HepG2 (cell line): ENCODE data around the gene HSPA1B. TPM values are rescaled to one million over a fixed set of nuclear protein-coding genes. Genes with fewer than 3 reads are reported as not detected.
A peak's percentile ranks its signal among the peaks of the same experiment; 100 is the strongest.

Experiments used
- FOSL2 ChIP-seq: sonication (generic); formaldehyde crosslinking; IDR thresholded peaks from 2 replicates; pipeline ENCODE4 v1.4.0; 2020; ENCODE audit warnings: missing genetic modification reagents
- MTA3 ChIP-seq: sonication (generic); formaldehyde crosslinking; IDR thresholded peaks from 2 replicates; pipeline ENCODE4 v1.4.0; 2020; ENCODE audit warnings: missing genetic modification reagents
- NR2F6 ChIP-seq, 2 experiments: IDR thresholded peaks; 2 replicates each; pipeline ENCODE4 v1.6.1; 2016; ENCODE audit warnings: antibody characterized with exemption in 1 of 2, mild to moderate bottlenecking in 1 of 2
- SMC3 ChIP-seq: IDR thresholded peaks from 2 replicates; pipeline ENCODE4 v1.6.1; 2011; ENCODE audit warnings: low read length, improper control_type of control experiment
- SUZ12 ChIP-seq: fragments of 150-350 bp; IDR thresholded peaks from 2 replicates; pipeline ENCODE4 v1.6.1; 2014; ENCODE audit warnings: low read depth, low read length
- ZBTB1 ChIP-seq: sonication (generic); formaldehyde crosslinking; IDR thresholded peaks from 2 replicates; pipeline ENCODE4 v1.4.0; 2020; ENCODE audit warnings: missing genetic modification reagents, borderline replicate concordance
- polyA plus RNA-seq, 8 experiments: library from polyadenylated mRNA; depleted of rRNA in 3 of 8; stranded (reverse) in 7 of 8; unstranded in 1 of 8; fragments of >200 nt; fragmentation: Illumina TruSeq in 4 of 8; extraction: Trizol in 4 of 8; gene quantifications; 2 replicates each; pipeline versions ENCODE4 v1.2.1 to v1.2.3, GENCODE V29; 2011 to 2016; ENCODE audit warnings: low read depth in 4 of 8, missing spikeins in 1 of 8, mixed read lengths in 1 of 8; ENCODE audit not compliant: insufficient read depth in 1 of 8
- total RNA-seq, 5 experiments: library from RNA; depleted of rRNA; stranded (reverse); fragments of >200 nt; fragmentation: Illumina TruSeq; extraction: Trizol; gene quantifications; 2 replicates each; pipeline ENCODE4 v1.2.3, GENCODE V29; 2016; ENCODE audit warnings: low read depth in 1 of 5
- TF ChIP-seq, protein P1 (sequence below): sonication (generic); formaldehyde crosslinking; IDR thresholded peaks from 2 replicates; pipeline ENCODE4 v1.8.0; 2022; ENCODE audit warnings: missing genetic modification reagents, mild to moderate bottlenecking, inconsistent platforms, borderline replicate concordance
- TF ChIP-seq, protein P2 (sequence below): sonication (generic); formaldehyde crosslinking; IDR thresholded peaks from 2 replicates; pipeline ENCODE4 v1.8.0; 2022; ENCODE audit warnings: mild to moderate bottlenecking, missing genetic modification reagents, borderline replicate concordance
- TF ChIP-seq, protein P3 (sequence below): sonication (generic); formaldehyde crosslinking; IDR thresholded peaks from 2 replicates; pipeline ENCODE4 v1.8.1; 2022; ENCODE audit warnings: low read depth, mild to moderate bottlenecking, missing genetic modification reagents
- TF ChIP-seq, protein P4 (sequence below): sonication (generic); formaldehyde crosslinking; IDR thresholded peaks from 2 replicates; pipeline ENCODE4 v1.4.0; 2020; ENCODE audit warnings: mild to moderate bottlenecking, low read depth, missing genetic modification reagents
- TF ChIP-seq, protein P5 (sequence below): fragments of 450-650 bp; IDR thresholded peaks from 2 replicates; pipeline ENCODE4 v1.6.1; 2016
- TF ChIP-seq, protein P6 (sequence below): sonication (generic); formaldehyde crosslinking; IDR thresholded peaks from 2 replicates; pipeline ENCODE4 v1.4.0; 2020; ENCODE audit warnings: missing genetic modification reagents, mild to moderate bottlenecking, borderline replicate concordance

HSPA1B gene
- total and polyA plus RNA-seq, 2 of the 13 experiments (the other 11 are each of a cell fraction or from before 2014, with no cell fraction given): 26.0 to 186 TPM

DNA sequence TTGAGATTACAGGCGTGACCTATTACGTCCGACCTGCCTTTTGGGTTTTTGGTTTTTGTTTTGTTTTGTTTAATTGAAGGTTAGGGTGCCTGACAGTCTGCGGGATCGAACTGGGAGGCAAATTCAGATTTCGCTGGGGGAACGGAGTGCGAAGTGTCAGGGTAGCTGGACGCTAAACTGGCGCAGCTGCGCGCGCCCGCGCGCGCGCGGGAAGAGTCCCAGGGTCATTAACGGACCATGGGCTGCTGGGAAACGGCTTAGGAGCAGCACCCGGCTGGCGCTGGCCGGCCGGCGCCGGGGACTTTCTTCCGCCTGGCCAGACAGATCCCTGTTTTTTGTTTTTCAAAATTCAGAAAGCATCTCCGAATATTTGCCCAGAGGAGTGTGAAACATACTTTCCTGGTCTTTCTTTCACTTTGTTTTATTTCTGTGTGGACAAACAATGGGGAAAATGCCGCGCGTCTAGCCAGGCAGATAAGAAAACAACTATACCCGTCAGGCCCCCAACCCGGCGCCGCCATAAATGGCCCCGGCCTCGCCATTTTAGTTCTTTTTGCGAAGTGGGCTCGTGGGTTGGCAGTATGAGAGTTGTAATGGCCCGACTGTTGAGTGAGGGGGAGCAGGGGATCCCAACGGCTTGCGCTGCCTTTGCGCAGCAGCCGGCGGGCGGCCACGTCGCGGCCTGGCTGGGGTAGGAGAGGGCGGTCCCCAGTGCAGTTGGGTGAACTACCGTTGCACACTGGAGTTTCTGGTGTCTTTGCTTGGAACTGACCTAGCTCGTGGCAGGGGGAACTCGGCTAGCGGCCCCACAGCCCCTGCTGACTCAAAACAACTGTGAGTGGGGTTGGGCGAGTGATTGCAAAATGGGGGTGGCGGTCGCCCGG, 7.1 kb downstream of the HSPA1B start (continued):
- TF ChIP-seq, protein P1, sequence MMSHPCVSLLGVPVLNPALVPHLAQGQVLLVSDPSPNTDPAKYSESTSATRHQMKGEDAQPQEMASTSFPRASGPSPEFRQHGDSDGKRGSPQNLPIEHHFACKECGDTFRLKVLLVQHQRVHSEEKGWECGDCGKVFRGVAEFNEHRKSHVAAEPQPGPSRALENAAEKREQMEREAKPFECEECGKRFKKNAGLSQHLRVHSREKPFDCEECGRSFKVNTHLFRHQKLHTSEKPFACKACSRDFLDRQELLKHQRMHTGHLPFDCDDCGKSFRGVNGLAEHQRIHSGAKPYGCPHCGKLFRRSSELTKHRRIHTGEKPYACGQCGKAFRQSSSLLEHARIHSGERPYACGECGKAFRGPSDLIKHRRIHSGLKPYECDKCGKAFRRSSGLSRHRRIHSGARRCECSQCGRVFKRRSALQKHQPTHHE: peak; percentile 14; the same call in 1 of the 2 replicates
- TF ChIP-seq, protein P2, sequence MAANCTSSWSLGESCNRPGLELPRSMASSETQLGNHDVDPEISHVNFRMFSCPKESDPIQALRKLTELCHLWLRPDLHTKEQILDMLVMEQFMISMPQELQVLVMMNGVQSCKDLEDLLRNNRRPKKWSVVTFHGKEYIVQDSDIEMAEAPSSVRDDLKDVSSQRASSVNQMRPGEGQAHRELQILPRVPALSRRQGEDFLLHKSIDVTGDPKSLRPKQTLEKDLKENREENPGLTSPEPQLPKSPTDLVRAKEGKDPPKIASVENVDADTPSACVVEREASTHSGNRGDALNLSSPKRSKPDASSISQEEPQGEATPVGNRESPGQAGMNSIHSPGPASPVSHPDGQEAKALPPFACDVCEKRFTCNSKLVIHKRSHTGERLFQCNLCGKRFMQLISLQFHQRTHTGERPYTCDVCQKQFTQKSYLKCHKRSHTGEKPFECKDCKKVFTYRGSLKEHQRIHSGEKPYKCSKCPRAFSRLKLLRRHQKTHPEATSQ: peak; percentile 75; the same call in 1 of the 2 replicates
- TF ChIP-seq ZBTB1: peak; percentile 49; the same call in 1 of the 2 replicates
- TF ChIP-seq, protein P3, sequence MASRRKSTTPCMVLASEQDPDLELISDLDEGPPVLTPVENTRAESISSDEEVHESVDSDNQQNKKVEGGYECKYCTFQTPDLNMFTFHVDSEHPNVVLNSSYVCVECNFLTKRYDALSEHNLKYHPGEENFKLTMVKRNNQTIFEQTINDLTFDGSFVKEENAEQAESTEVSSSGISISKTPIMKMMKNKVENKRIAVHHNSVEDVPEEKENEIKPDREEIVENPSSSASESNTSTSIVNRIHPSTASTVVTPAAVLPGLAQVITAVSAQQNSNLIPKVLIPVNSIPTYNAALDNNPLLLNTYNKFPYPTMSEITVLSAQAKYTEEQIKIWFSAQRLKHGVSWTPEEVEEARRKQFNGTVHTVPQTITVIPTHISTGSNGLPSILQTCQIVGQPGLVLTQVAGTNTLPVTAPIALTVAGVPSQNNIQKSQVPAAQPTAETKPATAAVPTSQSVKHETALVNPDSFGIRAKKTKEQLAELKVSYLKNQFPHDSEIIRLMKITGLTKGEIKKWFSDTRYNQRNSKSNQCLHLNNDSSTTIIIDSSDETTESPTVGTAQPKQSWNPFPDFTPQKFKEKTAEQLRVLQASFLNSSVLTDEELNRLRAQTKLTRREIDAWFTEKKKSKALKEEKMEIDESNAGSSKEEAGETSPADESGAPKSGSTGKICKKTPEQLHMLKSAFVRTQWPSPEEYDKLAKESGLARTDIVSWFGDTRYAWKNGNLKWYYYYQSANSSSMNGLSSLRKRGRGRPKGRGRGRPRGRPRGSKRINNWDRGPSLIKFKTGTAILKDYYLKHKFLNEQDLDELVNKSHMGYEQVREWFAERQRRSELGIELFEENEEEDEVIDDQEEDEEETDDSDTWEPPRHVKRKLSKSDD (CRISPR knock-in tag): peak; percentile 77
- TF ChIP-seq, protein P4, sequence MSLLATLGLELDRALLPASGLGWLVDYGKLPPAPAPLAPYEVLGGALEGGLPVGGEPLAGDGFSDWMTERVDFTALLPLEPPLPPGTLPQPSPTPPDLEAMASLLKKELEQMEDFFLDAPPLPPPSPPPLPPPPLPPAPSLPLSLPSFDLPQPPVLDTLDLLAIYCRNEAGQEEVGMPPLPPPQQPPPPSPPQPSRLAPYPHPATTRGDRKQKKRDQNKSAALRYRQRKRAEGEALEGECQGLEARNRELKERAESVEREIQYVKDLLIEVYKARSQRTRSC: peak; percentile 9; the same call in 1 of the 2 replicates
- TF ChIP-seq NR2F6 (IDR thresholded peaks at IDR 0.05): 0 out of 2 replicates have a peak, but pooled peaks have one; percentile 37
- TF ChIP-seq NR2F6 (CRISPR knock-in tag; IDR thresholded peaks at IDR 0.05): peak; percentile 64
- TF ChIP-seq, protein P5, sequence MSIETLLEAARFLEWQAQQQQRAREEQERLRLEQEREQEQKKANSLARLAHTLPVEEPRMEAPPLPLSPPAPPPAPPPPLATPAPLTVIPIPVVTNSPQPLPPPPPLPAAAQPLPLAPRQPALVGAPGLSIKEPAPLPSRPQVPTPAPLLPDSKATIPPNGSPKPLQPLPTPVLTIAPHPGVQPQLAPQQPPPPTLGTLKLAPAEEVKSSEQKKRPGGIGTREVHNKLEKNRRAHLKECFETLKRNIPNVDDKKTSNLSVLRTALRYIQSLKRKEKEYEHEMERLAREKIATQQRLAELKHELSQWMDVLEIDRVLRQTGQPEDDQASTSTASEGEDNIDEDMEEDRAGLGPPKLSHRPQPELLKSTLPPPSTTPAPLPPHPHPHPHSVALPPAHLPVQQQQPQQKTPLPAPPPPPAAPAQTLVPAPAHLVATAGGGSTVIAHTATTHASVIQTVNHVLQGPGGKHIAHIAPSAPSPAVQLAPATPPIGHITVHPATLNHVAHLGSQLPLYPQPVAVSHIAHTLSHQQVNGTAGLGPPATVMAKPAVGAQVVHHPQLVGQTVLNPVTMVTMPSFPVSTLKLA: peak; percentile 29; the same call in 1 of the 2 replicates
- no peak; the same call in 1 of the 2 replicates for TF ChIP-seq SUZ12
- TF ChIP-seq MTA3 (CRISPR knock-in tag): 0 out of 2 replicates have a peak, but pooled peaks have one; percentile 69
- TF ChIP-seq FOSL2 (CRISPR knock-in tag): peak; percentile 38; the same call in 1 of the 2 replicates
- TF ChIP-seq, protein P6, sequence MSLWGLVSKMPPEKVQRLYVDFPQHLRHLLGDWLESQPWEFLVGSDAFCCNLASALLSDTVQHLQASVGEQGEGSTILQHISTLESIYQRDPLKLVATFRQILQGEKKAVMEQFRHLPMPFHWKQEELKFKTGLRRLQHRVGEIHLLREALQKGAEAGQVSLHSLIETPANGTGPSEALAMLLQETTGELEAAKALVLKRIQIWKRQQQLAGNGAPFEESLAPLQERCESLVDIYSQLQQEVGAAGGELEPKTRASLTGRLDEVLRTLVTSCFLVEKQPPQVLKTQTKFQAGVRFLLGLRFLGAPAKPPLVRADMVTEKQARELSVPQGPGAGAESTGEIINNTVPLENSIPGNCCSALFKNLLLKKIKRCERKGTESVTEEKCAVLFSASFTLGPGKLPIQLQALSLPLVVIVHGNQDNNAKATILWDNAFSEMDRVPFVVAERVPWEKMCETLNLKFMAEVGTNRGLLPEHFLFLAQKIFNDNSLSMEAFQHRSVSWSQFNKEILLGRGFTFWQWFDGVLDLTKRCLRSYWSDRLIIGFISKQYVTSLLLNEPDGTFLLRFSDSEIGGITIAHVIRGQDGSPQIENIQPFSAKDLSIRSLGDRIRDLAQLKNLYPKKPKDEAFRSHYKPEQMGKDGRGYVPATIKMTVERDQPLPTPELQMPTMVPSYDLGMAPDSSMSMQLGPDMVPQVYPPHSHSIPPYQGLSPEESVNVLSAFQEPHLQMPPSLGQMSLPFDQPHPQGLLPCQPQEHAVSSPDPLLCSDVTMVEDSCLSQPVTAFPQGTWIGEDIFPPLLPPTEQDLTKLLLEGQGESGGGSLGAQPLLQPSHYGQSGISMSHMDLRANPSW (CRISPR knock-in tag): peak; percentile 60
- no peak; the same call in 1 of the 2 replicates for TF ChIP-seq SMC3
